Measurements from ENCODE around the gene KIF3A.

DNA sequence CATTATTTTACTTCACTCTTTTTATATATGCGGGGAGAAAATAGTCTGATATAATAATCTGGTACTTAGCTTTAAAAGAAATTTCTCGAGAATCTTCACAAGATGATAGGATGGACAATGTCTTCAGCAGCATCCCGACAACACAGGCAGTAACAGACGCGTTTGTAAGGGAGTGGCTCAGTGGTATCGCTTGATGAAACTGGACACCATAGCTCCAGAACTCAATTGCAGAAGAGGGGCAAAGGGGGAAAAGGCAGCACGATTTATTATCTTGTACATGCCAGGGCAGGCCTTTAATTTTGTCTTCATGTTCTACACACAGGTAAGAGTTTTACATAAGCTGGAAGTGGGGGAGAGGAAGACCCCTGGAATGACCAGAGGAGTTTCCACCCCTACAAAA lies 47.8 kb downstream of the KIF3A start:
- no peak for TF ChIP-seq EP300 (IDR thresholded peaks at IDR 0.05)
- TF ChIP-seq POLR2A (IDR thresholded peaks at IDR 0.05) = no peak
- TF ChIP-seq, protein P1, sequence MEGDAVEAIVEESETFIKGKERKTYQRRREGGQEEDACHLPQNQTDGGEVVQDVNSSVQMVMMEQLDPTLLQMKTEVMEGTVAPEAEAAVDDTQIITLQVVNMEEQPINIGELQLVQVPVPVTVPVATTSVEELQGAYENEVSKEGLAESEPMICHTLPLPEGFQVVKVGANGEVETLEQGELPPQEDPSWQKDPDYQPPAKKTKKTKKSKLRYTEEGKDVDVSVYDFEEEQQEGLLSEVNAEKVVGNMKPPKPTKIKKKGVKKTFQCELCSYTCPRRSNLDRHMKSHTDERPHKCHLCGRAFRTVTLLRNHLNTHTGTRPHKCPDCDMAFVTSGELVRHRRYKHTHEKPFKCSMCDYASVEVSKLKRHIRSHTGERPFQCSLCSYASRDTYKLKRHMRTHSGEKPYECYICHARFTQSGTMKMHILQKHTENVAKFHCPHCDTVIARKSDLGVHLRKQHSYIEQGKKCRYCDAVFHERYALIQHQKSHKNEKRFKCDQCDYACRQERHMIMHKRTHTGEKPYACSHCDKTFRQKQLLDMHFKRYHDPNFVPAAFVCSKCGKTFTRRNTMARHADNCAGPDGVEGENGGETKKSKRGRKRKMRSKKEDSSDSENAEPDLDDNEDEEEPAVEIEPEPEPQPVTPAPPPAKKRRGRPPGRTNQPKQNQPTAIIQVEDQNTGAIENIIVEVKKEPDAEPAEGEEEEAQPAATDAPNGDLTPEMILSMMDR (IDR thresholded peaks at IDR 0.05) = no peak
- TF ChIP-seq POLR2AphosphoS5 (IDR thresholded peaks at IDR 0.05) = no peak
